Fibroblast of the aortic adventitia (primary cell): Measurements from ENCODE around the gene HERC2. TPM values are rescaled to one million over a fixed set of nuclear protein-coding genes. Genes with fewer than 3 reads are reported as not detected.
"Not testable (repeated sequence)": the region's sequence is repeated elsewhere in the genome, so short reads cannot be mapped to it uniquely, and the experiment has no call there.

Experiments
- DNase-seq: peaks from one replicate; pipeline ENCODE4 v3.0.0-alpha.2; 2010; ENCODE audit warnings: low read depth
- H3K4me3 ChIP-seq: 2 replicates; pipeline ENCODE4 v1.5.1; 2011; ENCODE audit warnings: low read depth, mild to moderate bottlenecking, control low read depth, low read length, moderate library complexity
- total RNA-seq: library from RNA; depleted of rRNA; stranded (reverse); fragments of >200 nt; gene quantifications from 2 replicates; pipeline ENCODE4 v1.2.3, GENCODE V29; 2012; ENCODE audit warnings: low replicate concordance
- TF ChIP-seq, protein P1 (sequence below): IDR thresholded peaks from 2 replicates; pipeline ENCODE4 v1.5.1; 2011; ENCODE audit warnings: mild to moderate bottlenecking, low read length, control low read depth, inconsistent platforms; ENCODE audit not compliant: insufficient read depth

The HERC2 gene
- total RNA-seq, 1 donor, result 49.1 TPM

DNA sequence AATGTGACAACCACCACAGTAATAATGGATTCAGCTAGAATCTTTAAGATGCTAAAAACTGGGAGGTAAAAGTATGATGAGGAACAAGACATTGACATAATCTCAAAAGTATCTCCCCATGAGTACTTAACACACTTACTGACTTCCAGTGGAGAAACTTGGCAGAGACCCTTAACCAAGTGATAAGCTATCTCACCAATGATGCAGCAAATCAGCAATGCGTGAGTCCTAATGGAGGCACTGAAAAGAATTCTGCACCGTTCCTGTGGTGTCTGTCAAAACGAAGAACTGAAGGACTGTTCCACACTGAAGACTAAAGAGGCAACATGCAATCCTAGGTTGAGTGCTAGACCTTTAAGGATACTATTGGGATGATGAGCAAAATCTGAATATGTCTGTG is 154.9 kb downstream of the HERC2 start:
- H3K4me3 ChIP-seq, result no peak overlapping the region
- DNase-seq, result peak; percentile 47
- TF ChIP-seq, protein P1, sequence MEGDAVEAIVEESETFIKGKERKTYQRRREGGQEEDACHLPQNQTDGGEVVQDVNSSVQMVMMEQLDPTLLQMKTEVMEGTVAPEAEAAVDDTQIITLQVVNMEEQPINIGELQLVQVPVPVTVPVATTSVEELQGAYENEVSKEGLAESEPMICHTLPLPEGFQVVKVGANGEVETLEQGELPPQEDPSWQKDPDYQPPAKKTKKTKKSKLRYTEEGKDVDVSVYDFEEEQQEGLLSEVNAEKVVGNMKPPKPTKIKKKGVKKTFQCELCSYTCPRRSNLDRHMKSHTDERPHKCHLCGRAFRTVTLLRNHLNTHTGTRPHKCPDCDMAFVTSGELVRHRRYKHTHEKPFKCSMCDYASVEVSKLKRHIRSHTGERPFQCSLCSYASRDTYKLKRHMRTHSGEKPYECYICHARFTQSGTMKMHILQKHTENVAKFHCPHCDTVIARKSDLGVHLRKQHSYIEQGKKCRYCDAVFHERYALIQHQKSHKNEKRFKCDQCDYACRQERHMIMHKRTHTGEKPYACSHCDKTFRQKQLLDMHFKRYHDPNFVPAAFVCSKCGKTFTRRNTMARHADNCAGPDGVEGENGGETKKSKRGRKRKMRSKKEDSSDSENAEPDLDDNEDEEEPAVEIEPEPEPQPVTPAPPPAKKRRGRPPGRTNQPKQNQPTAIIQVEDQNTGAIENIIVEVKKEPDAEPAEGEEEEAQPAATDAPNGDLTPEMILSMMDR, result no peak

DNA sequence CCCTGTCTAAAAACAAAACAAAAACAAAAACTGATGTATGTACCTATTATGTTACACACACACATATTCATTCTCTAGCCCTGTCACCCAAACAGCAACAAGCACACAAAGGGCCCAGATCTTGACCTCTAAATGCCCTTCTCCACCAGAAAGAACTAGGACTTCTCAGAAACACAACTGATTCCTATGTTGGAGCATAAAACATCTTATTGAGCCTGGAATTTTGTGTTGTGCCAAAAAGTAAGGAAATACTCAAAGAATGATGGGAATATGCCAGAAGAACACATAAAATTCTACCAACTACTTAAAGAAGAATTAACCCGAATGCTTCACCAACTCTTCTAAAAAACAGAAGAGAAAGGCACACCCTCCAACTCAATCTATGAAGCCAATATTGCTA is 156.2 kb downstream of the HERC2 start:
- H3K4me3 ChIP-seq, result no peak overlapping the region
- TF ChIP-seq, protein P1, result no peak

DNA sequence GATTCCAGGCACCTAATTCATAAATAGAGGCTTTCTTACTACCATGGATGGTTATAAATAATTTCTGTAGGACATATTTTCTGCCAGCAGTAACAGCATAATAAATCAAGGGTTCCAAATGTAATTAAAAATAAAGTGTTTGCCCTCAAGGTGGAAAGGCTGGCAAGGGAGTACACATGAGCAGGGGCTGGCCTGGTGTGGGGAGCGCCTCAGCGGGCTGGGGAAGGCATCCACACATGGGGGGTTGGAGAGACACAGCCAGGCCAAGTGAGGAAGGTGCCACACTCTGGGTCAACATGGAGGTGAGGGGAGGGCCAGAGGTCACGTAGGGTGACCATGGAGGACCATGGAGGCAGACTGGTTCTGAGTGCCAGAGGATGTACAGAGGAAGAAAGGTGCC is 157.1 kb downstream of the HERC2 start:
- TF ChIP-seq, protein P1, result no peak
- no peak overlapping the region for H3K4me3 ChIP-seq
- DNase-seq, result no peak

More for the DNA sequence above, 156.2 kb downstream of the HERC2 start:
- peak; percentile 27 for DNase-seq

DNA sequence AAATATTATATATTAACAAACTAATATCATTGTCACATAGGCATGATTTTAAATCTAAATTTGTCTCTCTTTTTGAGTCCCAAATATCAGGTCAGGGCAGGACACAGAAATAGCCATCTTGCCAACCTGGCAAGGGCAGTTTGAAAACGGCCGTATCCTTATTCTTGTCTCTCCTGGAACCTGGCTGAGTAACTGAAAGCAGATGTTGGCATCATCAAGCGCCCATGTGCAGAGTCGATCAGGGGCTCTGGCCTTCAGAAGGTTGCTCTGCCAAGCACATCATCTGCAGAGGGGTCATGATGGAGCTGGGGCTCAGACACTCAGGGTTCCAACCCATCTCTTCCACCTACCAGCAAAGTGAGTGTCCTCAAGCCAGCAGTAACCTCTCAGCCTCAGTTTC is 167.7 kb downstream of the HERC2 start:
- no peak overlapping the region for H3K4me3 ChIP-seq
- TF ChIP-seq, protein P1, result no peak
- DNase-seq, result no peak

DNA sequence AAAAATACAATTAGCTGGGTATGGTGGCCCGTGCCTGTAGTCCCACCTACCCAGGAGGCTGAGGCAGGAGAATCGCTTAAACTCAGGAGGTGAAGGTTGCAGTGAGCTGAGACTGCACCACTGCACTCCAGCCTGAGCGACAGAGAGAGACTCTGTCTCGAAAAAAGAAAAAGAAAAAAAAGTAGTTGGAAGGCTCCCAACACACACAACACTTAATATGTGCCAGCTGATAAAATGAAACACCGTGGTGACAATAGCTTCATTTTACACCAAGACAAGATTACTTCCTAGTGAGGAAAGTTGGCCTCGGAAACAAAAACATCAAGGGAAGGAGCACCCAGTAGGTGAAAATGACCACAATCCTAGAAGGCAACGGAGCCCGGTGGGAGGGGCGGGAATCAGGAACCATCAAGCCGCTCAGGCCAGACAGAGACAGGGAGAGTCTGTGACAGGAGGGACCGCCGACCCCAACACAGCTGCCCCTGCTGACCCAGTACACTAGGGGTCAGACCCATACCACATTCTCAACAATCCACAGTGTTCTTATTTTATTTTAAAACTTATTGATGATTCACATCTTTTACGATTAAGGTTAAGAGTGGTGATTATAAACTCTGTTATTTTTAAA is 168.4 kb downstream of the HERC2 start:
- DNase-seq, result no peak
- TF ChIP-seq, protein P1, result no peak
- H3K4me3 ChIP-seq, result no peak overlapping the region

DNA sequence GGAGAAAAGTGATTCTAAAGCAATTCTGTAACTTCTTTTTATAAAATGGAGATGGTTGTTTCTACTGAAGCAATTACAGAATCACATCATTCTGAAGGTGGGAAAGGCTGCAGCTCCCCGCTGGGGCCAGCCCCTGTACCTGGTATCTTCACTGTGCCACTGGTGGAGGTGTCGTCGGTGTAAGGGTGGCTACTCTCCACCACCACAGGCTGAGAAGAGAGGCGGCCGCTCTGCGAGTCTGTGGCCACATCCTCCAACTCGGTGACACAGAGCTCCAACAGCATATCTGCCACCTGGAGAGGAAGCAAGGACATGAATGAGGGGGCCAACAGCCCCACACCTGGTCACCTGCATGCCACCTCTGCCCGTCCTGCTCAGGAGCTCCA is 169.4 kb downstream of the HERC2 start:
- not testable (repeated sequence) for DNase-seq, H3K4me3 ChIP-seq

DNA sequence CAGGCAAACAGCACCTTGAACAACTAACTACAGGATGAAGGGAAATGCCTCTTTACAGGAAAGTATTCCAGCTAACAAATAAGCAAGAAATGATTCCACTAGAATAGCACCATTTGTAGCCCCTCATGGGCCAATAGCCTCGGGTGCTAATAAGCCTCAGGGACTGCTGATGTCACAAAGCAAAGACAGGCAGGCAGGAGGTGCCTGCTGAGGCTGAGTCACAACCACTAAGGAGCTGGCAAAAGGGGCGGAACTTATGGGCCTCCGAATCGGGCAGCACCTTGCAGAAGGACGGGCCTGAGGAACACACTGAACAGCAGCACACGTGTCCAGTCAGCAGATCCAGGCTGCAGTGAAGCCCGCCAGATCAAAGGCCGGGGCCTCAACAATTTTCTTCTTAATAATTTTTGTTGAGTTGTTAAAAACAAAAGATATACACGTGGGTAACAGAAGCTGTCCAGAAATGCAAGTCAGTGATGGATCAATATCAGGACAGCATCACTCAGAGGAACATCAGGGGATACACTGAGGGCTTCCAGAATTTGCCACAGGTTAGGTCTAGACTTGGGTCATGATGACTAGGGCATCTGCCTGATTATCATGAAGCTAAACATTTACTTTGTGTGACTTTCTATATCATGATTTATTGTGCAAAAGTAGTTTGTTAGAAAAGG is 170.0 kb downstream of the HERC2 start:
- H3K4me3 ChIP-seq, DNase-seq: not testable (repeated sequence)

DNA sequence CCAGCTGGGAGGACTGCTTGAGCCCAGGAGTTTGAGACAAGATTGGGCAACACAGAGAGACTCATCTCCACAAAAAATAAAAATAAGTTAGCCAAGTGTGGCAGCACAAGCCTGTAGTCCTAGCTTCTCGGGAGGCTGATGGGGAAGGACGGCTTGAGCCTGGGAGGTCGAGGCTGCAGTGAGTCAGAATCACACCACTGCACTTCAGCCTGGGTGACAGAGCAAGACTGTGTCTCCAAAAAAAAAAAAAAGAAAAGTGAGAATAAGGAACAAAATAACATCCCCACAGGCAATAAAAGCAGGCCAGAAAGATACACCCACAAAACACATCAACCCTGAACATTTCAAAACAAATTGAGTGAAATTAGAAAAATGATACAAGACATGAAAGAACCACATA is 174.2 kb downstream of the HERC2 start:
- H3K4me3 ChIP-seq, result no peak overlapping the region
- DNase-seq, result no peak
- TF ChIP-seq, protein P1, result no peak

DNA sequence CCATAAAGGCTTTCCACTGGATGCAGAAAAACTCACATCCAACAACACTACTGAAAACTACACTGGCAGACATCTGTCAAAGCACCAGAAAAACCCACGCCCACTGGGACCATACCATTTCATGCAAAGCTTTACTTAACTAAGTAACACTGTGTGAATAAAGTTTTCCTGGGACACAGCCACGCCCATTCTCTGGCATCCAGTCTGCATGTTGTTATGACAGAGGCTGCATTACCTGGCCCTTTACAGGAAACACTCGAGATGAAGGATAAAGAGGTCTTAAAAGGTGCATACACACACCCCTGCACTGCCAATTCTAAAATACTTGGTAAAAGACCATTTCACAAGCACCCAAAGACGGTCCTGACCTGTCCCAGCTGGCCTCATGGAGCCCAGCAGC is 176.6 kb downstream of the HERC2 start:
- not testable (repeated sequence) for H3K4me3 ChIP-seq, DNase-seq
